ENCODE results near the gene TMEM151A.
"Not testable (repeated sequence)": the region's sequence is repeated elsewhere in the genome, so short reads cannot be mapped to it uniquely, and the experiment has no call there.

TMEM151A gene

DNA sequence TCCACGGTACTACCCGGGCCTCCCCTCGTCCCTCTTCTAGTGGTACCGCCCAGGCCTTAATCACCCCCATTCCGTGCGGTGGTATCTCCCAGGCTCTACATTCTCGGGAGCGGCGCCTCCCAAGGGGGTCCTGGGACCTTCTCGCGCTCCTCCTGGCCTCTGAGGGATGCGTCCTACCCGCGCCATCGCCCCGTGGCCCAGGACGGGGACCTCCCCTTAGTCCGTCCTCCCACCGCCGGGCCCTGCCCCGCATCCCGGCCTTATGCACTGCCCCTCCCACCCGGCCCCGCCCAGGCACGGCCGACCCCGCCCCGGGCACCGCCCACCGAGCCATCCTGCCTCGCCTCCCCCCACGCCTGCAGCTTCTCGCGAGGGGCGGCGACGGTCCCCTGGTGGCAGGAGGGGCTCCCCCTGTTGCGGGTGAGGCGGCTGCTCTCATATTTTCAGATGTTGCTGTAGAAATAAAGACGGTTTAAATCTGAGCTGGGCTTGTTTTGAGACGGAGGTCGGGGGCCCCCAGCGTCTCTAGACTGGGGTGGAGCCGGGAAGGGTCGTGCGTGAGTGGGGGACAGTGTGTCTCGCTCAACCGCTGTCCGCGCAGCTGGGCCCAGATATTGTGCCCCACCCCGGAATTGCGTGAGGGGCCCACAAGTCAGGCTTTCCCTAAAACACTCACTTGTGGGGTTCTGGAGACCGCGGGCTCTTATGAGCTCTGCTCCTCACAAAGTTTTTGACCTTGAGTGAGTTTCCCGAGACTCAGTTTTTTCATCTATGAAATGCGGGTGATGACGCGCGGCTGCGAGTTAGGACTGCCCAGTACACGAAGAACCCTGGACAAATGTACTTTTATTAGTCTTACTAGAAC lies 24.1 kb upstream of the TMEM151A start:
- DNase-seq, result peak; percentile 95

DNA sequence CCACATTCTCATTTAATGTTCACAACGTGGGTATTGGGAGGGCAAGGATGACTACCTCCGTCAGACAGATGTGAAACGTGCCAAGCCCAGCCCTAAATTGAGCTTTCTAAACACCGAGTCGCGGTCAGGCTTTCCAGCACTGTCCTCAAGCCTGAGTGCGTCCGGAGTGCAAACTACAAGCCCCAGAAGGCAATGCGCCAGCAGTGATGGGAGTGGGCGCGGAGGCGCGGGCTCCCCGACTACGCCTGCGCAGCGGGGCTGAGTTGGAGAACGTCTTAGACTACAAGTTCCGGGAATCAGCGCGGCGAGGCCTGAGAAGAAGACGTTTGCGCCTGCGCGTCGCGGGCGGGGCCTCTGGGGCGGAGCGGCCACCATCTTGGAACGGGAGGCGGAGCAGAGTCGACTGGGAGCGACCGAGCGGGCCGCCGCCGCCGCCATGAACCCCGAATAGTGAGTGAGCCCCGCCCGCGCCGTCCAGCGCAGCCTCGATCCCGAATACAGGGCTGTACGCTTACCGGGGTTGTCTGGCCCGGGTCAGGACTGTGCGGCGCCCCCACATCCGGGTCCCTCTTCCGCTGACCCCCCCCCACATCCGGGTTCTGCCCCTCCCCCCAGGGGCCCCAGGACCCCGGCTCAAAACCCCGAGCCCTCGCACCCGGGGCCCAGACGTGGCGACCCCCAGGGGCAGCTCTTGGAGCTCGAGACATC lies 23.3 kb upstream of the TMEM151A start, which contains the start of gene RAB1B:
Gene RAB1B, plus strand, starts transcription at position 396 of the 708 bp plus-strand sequence. Its CDS starts 41 bp downstream, at position 437.
- DNase-seq, result peak; percentile 100

DNA sequence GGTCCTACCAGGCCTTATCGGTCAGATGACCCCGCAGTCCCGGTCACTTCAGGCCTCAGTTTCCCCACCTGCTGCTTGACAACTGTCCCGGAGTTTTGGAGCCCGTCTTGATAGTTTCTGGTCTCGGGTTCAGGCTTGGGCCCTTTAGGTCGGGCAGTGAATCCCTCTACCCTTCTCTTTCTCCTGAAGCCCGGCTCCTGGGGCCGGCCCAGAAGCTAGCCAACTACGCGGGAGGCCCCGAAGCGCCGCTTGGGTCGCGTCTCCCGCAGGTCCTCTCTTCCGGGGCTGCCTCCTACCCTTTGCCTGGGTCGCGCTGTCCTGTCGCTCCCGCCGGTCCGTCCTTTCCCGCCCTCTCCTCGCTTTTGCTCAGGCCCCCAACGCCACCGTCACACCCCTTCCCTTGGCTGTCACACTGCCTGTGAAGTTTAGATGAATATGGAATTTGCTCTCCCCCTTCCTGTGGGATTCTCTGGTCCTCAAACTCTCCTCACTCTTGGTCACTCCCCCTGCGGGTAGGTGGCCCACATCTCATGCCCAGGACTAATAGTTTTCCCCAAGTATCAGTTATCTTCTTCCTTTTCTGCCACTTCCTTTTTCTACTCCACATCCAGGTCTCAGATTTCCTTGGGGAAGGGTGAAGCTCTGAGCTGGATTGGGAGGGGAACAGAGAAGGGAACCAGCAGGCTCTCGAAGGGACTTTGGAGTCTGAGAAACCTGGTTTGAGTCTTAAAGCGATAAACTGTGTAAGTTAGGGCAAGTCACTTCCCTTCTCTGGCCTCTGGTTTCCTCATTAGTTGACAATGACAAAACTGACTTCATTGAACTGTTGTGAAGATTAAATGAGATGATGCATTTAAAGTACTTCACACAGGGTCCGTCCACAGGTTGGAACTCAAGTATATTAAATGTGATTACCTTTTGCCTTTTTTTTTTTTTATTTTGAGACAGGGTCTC lies 22.5 kb upstream of the TMEM151A start:
- peak; percentile 67 for DNase-seq

- no peak for DNase-seq
Observed at GRCh38 chr11:66271816-66272215, 19.9 kb upstream of the TMEM151A start.

GRCh38 chr11:66272596-66272995 lies 19.1 kb upstream of the TMEM151A start:
- DNase-seq, result no peak

DNA sequence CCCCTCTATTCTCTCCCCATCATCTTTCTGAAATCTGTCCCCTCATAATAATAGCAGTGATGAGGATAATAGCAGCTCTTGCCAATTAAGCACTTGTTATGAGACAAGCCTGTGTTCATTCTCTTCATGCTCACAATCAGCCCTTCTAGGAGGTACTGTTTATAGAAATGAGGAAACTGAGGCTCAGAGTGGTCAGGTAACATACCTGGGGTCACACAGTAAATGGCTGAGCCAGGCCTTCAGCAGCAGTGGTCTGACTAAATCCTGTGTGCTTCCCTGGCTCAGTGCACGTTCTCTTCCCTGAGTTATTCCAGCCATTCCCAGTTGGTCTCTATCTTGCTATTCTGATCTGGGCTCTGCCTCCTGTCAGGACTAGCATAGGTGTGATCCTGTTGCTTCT lies 17.5 kb upstream of the TMEM151A start:
- DNase-seq, result no peak

DNA sequence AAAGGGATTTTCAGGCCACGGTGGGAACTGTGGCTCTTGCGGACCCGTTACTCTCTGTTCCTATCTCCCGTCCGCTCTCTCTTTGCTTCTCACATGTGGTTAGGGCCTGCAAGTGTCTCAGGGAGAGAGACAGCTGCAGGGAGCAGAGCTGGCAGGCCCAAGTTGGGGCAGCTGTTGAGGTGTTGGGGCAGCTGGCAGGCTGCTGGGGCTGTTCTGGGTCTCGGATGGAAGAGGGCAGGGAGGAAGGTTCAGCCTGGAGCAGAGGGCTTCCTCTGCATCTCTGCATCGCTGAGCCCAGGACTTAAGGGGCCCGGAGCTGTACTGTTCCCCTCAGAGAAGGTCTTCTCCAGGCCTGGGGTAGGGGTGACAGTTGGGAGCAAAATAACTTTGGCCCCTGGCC lies 16.3 kb upstream of the TMEM151A start:
- no peak for DNase-seq

DNA sequence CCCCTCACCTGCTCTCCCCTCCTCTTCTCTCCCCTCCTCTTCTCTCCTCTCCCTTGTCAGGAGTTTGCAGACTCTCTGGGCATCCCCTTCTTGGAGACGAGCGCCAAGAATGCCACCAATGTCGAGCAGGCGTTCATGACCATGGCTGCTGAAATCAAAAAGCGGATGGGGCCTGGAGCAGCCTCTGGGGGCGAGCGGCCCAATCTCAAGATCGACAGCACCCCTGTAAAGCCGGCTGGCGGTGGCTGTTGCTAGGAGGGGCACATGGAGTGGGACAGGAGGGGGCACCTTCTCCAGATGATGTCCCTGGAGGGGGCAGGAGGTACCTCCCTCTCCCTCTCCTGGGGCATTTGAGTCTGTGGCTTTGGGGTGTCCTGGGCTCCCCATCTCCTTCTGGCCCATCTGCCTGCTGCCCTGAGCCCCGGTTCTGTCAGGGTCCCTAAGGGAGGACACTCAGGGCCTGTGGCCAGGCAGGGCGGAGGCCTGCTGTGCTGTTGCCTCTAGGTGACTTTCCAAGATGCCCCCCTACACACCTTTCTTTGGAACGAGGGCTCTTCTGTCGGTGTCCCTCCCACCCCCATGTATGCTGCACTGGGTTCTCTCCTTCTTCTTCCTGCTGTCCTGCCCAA lies 15.6 kb upstream of the TMEM151A start:
- no peak for DNase-seq

DNA sequence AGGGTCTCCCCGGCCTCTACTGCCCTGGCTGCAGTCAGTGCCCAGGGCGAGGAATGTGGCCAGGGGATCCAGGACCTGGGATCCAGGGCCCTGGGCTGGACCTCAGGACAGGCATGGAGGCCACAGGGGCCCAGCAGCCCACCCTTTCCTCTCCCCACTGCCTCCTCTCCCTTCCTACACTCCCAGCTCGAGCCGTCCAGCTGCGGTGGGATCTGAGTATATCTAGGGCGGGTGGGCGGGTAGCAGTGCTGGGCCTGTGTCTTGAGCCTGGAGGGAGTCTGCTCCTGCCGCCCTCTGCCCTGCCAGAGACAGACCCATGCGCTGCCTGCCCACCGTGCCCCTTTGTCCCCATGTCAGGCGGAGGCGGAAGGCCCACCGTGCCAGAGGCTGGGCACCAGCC lies 15.1 kb upstream of the TMEM151A start:
- not testable (repeated sequence) for DNase-seq

GRCh38 chr11:66277064-66277463 lies 14.6 kb upstream of the TMEM151A start:
- not testable (repeated sequence) for DNase-seq

DNA sequence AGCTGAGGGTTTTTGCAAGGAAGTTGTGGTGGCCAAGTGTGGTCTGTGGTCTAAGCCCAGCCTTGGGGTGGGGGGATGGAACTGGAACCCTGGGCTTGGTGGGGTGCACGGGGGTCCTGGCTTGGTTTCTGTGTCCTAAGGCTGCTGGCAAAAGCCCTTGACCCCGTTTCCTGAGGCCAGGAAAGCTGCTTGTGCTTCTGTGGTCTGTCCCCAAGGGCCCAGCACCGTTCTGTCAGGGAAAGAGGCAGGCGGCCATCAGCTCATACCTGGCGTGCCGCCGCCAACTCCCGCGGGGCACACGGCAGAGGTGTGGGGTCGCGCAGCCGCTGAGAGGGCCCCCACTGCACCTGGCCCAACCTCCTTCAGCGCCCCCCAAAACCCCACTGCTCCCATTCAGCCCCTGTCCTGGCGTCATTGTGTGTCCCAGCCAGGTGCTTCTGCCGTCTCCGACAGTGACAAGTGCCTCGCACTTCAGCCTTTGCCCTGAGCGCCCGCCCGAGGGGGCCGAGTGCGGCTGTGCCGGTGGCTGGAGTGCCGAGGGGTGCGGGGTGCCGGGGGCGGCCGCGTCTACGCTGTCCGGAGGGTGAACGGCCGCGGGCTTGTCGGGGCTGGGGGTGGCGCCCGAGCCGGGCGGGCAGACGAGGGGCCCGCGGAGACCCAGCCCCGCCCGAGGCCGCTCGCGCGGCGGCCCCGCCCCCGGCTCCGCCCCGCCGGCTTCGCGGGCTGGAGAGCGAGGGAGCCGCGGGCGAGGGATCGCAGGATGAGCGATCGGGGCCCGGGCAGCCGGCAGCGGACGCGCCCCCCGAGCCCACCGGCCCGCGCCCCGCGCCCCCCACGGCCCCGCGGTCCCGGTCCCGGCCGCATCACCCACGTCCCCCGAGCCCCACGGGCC lies 14.0 kb upstream of the TMEM151A start, which contains the start of gene CNIH2:
Gene CNIH2, plus strand, starts transcription at position 705 of the 892 bp plus-strand sequence. CDS start 282 bp downstream, outside the sequence.
- DNase-seq, result peak; percentile 79

GRCh38 chr11:66278363-66279091 lies 13.2 kb upstream of the TMEM151A start:
- peak; percentile 60 for DNase-seq

- peak; percentile 44 for DNase-seq
Observed at GRCh38 chr11:66279092-66279734, 12.5 kb upstream of the TMEM151A start.

DNA sequence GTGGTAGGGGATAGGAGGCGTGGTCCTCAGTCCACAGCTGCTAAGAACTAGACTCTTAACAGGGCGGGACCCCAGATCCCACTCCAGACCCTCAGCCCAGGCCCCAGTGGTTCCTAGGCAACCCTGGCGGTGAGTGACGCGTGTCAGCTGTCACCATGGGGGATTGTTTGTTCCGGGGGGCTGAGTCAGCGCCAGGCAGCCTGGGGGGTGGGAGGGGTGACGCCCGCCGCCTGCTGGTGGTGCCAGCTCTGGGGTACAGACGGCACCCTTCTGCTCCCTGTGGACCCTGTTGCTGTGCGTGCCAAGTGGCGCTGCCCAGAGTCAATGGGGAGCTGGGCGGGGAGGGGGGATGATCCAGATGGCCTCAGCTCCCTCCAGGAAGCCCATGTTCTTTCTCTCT lies 11.3 kb upstream of the TMEM151A start:
- DNase-seq, result peak; percentile 47

DNA sequence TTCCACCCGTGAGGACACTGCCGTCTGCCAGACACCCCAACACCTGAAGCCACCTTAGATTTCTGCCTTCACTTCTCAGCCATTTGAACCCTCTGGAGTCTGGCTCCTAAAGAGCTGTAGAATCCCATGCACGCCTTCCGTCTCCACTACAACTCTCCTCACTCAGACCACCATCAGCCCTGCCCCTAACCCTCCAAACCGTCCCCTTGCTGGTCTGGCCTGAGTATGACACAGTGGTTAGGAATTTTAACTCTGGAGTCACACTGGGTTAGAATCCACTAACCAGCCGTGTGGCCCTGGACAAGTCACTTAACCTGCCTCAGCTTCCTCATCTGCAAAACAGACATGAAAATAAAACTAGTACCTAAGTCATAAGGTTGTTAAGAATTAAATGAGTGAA lies 10.7 kb upstream of the TMEM151A start:
- DNase-seq, result no peak

GRCh38 chr11:66281776-66282467 lies 9.8 kb upstream of the TMEM151A start:
- DNase-seq, result no peak

DNA sequence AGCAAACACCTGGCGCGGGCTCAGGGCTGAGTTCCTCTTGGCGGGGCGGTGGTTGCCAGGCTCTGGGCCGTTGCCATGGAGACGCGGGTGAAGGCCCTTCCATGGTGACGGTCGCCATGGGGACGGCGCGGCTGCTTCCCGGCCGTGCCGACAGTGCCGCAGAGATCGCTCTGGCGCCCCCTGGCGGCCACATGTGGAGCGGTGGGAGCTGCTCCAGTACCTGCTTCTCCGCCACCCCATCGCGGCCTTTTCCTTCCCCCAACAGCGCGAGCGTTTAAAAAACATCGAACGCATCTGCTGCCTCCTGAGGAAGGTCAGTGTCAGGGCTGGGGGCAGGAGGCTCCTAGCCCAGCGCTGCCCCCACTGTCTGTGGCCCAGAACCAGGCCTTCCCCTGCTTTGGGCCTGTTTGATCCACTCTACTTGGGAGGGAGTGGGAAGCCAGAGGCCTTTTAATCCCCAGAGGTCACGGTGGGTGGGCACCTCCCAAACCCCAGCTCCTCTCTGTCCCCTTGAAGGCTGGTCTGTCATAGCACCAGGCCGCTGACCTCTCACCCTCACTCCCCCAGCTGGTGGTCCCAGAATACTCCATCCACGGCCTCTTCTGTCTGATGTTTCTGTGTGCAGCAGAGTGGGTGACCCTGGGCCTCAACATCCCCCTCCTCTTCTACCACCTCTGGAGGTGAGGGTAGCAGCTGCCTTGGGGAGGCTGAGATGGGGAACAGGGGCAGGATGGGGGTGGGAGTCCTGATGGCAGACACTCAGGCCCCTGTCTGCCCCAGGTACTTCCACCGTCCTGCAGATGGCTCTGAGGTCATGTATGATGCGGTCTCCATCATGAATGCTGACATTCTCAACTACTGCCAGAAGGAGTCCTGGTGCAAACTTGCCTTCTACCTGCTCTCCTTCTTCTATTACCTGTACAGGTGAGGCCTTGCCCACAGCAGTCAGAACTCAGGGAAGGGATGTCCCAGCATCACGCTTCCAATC lies 8.9 kb upstream of the TMEM151A start:
- DNase-seq, result peak; percentile 100
